H1 (cell line): ENCODE data around the gene HSD17B8.

Source experiments
- CHD1 ChIP-seq: IDR thresholded peaks from 2 replicates; pipeline ENCODE4 v1.6.1; 2012; ENCODE audit warnings: low read depth, low read length, improper control_type of control experiment
- CREB1 ChIP-seq: IDR thresholded peaks from 2 replicates; pipeline ENCODE4 v1.6.1; 2012; ENCODE audit warnings: inconsistent platforms
- EZH2 ChIP-seq: fragments of 200-600 bp; sonication (generic); IDR thresholded peaks from 2 replicates; pipeline ENCODE4 v1.7.1; 2012; ENCODE audit warnings: low read depth, mild to moderate bottlenecking, moderate library complexity, low read length, inconsistent platforms; ENCODE audit not compliant: severe bottlenecking
- GTF2F1 ChIP-seq: IDR thresholded peaks from 2 replicates; pipeline ENCODE4 v1.6.1; 2012; ENCODE audit warnings: low read depth, low read length, improper control_type of control experiment, borderline replicate concordance
- HDAC2 ChIP-seq, 2 experiments: fragments of 300-600 bp in 1 of 2; sonication (generic) in 1 of 2; IDR thresholded peaks; 2 replicates each; pipeline ENCODE4 v1.6.1; 2011 to 2012; ENCODE audit warnings: low read depth in 2 of 2, low read length in 2 of 2, mild to moderate bottlenecking in 2 of 2, moderate library complexity in 2 of 2, borderline replicate concordance in 1 of 2, inconsistent platforms in 1 of 2
- JUN ChIP-seq: IDR thresholded peaks from 2 replicates; pipeline ENCODE4 v1.6.1; 2011; ENCODE audit warnings: low read depth, mild to moderate bottlenecking, improper control_type of control experiment, low read length
- POLR2A ChIP-seq, 2 experiments: IDR thresholded peaks; 1 replicate in 1 of 2; 2 replicates in 1 of 2; pipeline ENCODE4 v1.6.1; 2011; ENCODE audit warnings: low read depth in 2 of 2, low read length in 2 of 2, mild to moderate bottlenecking in 2 of 2; ENCODE audit errors: control extremely low read depth in 1 of 2
- RXRA ChIP-seq: IDR thresholded peaks from 2 replicates; pipeline ENCODE4 v1.6.1; 2011; ENCODE audit warnings: low read depth, mild to moderate bottlenecking, low read length, moderate library complexity; ENCODE audit not compliant: insufficient read depth
- SP4 ChIP-seq: IDR thresholded peaks from 2 replicates; pipeline ENCODE4 v1.6.1; 2012; ENCODE audit warnings: low read length, inconsistent platforms
- TCF12 ChIP-seq: IDR thresholded peaks from 2 replicates; pipeline ENCODE4 v1.6.1; 2011; ENCODE audit warnings: low read depth, mild to moderate bottlenecking, low read length
- TF ChIP-seq, protein P1 (sequence below), 3 experiments: IDR thresholded peaks; 1 replicate in 2 of 3; 2 replicates in 1 of 3; pipeline versions ENCODE4 v1.5.1 to v1.6.1; 2011; ENCODE audit warnings: low read length in 3 of 3, mild to moderate bottlenecking in 3 of 3, inconsistent platforms in 2 of 3, low read depth in 1 of 3, moderate library complexity in 1 of 3; ENCODE audit not compliant: insufficient read depth in 1 of 3; ENCODE audit errors: control extremely low read depth in 1 of 3
- TF ChIP-seq, protein P2 (sequence below): IDR thresholded peaks from 2 replicates; pipeline ENCODE4 v1.6.1; 2011; ENCODE audit warnings: low read length, improper control_type of control experiment

DNA sequence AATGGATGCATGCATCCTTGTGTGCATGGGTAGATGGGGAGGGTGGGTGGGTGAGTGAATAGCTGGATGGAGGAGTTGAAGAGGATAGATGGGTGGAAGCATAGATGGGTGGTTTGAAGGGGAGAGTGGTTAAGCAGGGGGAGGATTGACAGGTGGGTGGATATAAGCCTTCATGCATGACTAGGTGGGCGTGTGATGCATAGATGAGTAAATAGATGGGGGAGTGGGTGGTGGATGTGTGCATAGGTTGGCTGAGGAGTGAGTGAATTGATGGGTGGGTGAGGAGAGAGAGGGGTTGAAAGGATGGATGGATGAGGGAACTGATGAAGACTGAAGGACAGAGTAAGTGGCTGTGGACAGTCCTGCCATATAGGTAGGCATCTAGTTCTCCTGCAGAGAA, 16.6 kb upstream of the HSD17B8 start:
- TF ChIP-seq, protein P1, sequence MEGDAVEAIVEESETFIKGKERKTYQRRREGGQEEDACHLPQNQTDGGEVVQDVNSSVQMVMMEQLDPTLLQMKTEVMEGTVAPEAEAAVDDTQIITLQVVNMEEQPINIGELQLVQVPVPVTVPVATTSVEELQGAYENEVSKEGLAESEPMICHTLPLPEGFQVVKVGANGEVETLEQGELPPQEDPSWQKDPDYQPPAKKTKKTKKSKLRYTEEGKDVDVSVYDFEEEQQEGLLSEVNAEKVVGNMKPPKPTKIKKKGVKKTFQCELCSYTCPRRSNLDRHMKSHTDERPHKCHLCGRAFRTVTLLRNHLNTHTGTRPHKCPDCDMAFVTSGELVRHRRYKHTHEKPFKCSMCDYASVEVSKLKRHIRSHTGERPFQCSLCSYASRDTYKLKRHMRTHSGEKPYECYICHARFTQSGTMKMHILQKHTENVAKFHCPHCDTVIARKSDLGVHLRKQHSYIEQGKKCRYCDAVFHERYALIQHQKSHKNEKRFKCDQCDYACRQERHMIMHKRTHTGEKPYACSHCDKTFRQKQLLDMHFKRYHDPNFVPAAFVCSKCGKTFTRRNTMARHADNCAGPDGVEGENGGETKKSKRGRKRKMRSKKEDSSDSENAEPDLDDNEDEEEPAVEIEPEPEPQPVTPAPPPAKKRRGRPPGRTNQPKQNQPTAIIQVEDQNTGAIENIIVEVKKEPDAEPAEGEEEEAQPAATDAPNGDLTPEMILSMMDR (IDR thresholded peaks at IDR 0.05; ENCODE audit: control extremely low read depth in 1 of 3, insufficient read depth in 1 of 3, low read depth in 1 of 3, low read length in 3 of 3) = no peak
- TF ChIP-seq EZH2 (no peak), RXRA (no peak), POLR2A (IDR thresholded peaks at IDR 0.05; ENCODE audit: control extremely low read depth in 1 of 2, low read depth in 2 of 2, low read length in 2 of 2) (no peak), JUN (no peak), HDAC2 (IDR thresholded peaks at IDR 0.05; ENCODE audit: borderline replicate concordance in 1 of 2, low read depth in 2 of 2, low read length in 2 of 2) (no peak), SP4 (no peak), TCF12 (no peak), CREB1 (no peak), GTF2F1 (no peak), CHD1 (no peak)
- TF ChIP-seq, protein P2, sequence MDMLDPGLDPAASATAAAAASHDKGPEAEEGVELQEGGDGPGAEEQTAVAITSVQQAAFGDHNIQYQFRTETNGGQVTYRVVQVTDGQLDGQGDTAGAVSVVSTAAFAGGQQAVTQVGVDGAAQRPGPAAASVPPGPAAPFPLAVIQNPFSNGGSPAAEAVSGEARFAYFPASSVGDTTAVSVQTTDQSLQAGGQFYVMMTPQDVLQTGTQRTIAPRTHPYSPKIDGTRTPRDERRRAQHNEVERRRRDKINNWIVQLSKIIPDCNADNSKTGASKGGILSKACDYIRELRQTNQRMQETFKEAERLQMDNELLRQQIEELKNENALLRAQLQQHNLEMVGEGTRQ = no peak
